Peyer's patch (tissue), 4 donors: ENCODE results near the gene ERMP1. TPM values are rescaled to one million over a fixed set of nuclear protein-coding genes. Genes with fewer than 3 reads are reported as not detected.

Source experiments
- DNase-seq, 3 donors: peaks; one replicate each; pipeline ENCODE4 v3.0.0-alpha.2; 2017 to 2019
- H3K27ac ChIP-seq, 4 donors: fragments of 200-600 bp; sonication (generic); one replicate each; pipeline ENCODE4 v1.5.1; 2016 to 2019
- H3K27me3 ChIP-seq, 2 donors: fragments of 200-600 bp; sonication (generic); one replicate each; pipeline ENCODE4 v1.5.1; 2019
- H3K36me3 ChIP-seq, 3 donors: fragments of 200-600 bp; sonication (generic); one replicate each; pipeline ENCODE4 v1.5.1; 2016 to 2019
- H3K4me1 ChIP-seq, 4 donors: fragments of 200-600 bp; sonication (generic); one replicate each; pipeline ENCODE4 v1.5.1; 2016 to 2019
- H3K4me3 ChIP-seq, 4 donors: fragments of 200-600 bp; sonication (generic); 1 replicate in 3 of 4; 2 replicates in 1 of 4; pipeline ENCODE4 v1.5.1; 2016 to 2019; ENCODE audit warnings: mild to moderate bottlenecking in 1 of 4
- H3K9me3 ChIP-seq, 4 donors: fragments of 200-600 bp; sonication (generic); one replicate each; pipeline ENCODE4 v1.5.1; 2016 to 2019; ENCODE audit warnings: mild to moderate bottlenecking in 1 of 4
- CTCF ChIP-seq, 6 experiments: fragments of 450-650 bp in 4 of 6; fragments of 200-600 bp in 2 of 6; sonication (generic) in 1 of 6; IDR thresholded peaks; one replicate each; pipeline ENCODE4 v1.5.1; 2017 to 2019; ENCODE audit warnings: antibody characterized with exemption in 6 of 6, mild to moderate bottlenecking in 3 of 6, moderate library complexity in 1 of 6
- POLR2A ChIP-seq, 2 donors: fragments of 450-650 bp; IDR thresholded peaks; one replicate each; pipeline ENCODE4 v1.5.1; 2017; ENCODE audit warnings: antibody characterized with exemption in 2 of 2, mild to moderate bottlenecking in 2 of 2, moderate library complexity in 2 of 2
- total RNA-seq, 4 donors: library from RNA; depleted of rRNA; stranded (reverse); fragments of >200 nt; gene quantifications; one replicate each; pipeline ENCODE4 v1.1.0, GENCODE V29; 2016

ERMP1 gene
- total RNA-seq, 4 donors from 2014 or later: 20.8 to 23.2 (median 22.0) TPM

- H3K4me1 ChIP-seq: no peaks in the 10 kb centered on the region
- no peaks in the 10 kb centered on the region for H3K9me3 ChIP-seq
- H3K27me3 ChIP-seq: no peaks in the 10 kb centered on the region
- peaks cover 0 to 90% (median 0%) of the 10 kb centered on the region in 3 donors for H3K36me3 ChIP-seq
- TF ChIP-seq POLR2A (IDR thresholded peaks at IDR 0.05) (no peak), CTCF (IDR thresholded peaks at IDR 0.05) (no peak)
- H3K4me3 ChIP-seq: no peak overlapping the region
- DNase-seq: no peak
- no peak overlapping the region for H3K27ac ChIP-seq
Observed at GRCh38 chr9:5767968-5768932, 64.7 kb downstream of the ERMP1 start.

- H3K4me1 ChIP-seq: no peaks in the 10 kb centered on the region
- DNase-seq: no peak
- no peak overlapping the region for H3K4me3 ChIP-seq
- H3K36me3 ChIP-seq: peaks cover 0 to 73% (median 0%) of the 10 kb centered on the region in 3 donors
- H3K9me3 ChIP-seq: no peaks in the 10 kb centered on the region
- no peak for TF ChIP-seq CTCF (IDR thresholded peaks at IDR 0.05)
- TF ChIP-seq POLR2A (IDR thresholded peaks at IDR 0.05): no peak
- no peak overlapping the region for H3K27ac ChIP-seq
- no peaks in the 10 kb centered on the region for H3K27me3 ChIP-seq
Observed at GRCh38 chr9:5764130-5764868, 68.6 kb downstream of the ERMP1 start.

GRCh38 chr9:5762421-5762820 lies 70.5 kb downstream of the ERMP1 start:
- H3K36me3 ChIP-seq: peaks cover 0 to 66% (median 0%) of the 10 kb centered on the region in 3 donors
- H3K9me3 ChIP-seq: no peaks in the 10 kb centered on the region
- DNase-seq: no peak
- no peak overlapping the region for H3K4me3 ChIP-seq
- H3K27me3 ChIP-seq: no peaks in the 10 kb centered on the region
- TF ChIP-seq CTCF (IDR thresholded peaks at IDR 0.05): no peak
- TF ChIP-seq POLR2A (IDR thresholded peaks at IDR 0.05): no peak
- no peak overlapping the region for H3K27ac ChIP-seq
- no peaks in the 10 kb centered on the region for H3K4me1 ChIP-seq

- peaks cover 0 to 54% (median 0%) of the 10 kb centered on the region in 3 donors for H3K36me3 ChIP-seq
- TF ChIP-seq POLR2A (IDR thresholded peaks at IDR 0.05) (no peak), CTCF (IDR thresholded peaks at IDR 0.05) (no peak)
Observed at GRCh38 chr9:5760338-5760737, 72.6 kb downstream of the ERMP1 start.

GRCh38 chr9:5756633-5757032 lies 76.3 kb downstream of the ERMP1 start:
- no peak for TF ChIP-seq CTCF (IDR thresholded peaks at IDR 0.05)
- TF ChIP-seq POLR2A (IDR thresholded peaks at IDR 0.05): no peak
- Histone ChIP-seq H3K36me3 (peaks cover 0 to 51% (median 0%) of the 10 kb centered on the region in 3 donors), H3K27me3 (no peaks in the 10 kb centered on the region), H3K27ac (no peak overlapping the region), H3K4me1 (no peaks in the 10 kb centered on the region), H3K4me3 (no peak overlapping the region), H3K9me3 (no peaks in the 10 kb centered on the region)
- no peak for DNase-seq

More at GRCh38 chr9:5760338-5760737, 72.6 kb downstream of the ERMP1 start:
- no peak overlapping the region for H3K4me3 ChIP-seq
- no peak overlapping the region for H3K27ac ChIP-seq
- no peaks in the 10 kb centered on the region for H3K27me3 ChIP-seq
- H3K4me1 ChIP-seq: no peaks in the 10 kb centered on the region
- H3K9me3 ChIP-seq: no peaks in the 10 kb centered on the region
- no peak for DNase-seq
